A673 (cell line): Measurements from ENCODE around the gene EPN1. TPM values are rescaled to one million over a fixed set of nuclear protein-coding genes. Genes with fewer than 3 reads are reported as not detected.
"Not testable (repeated sequence)": the region's sequence is repeated elsewhere in the genome, so short reads cannot be mapped to it uniquely, and the experiment has no call there.

ENCODE experiments used
- BruUV-seq: library from RNA; stranded (reverse); fragments of 400-500 nt; replicated peaks from 2 replicates; lab custom pipeline; 2021; lab: Mats Ljungman, UMichigan
- CTCF ChIA-PET: fragments of 300-600 bp; sonication (Branson Sonifier 250); formaldehyde crosslinking; loops from one replicate; lab custom pipeline; 2022; ENCODE audit warnings: antibody characterized with exemption; lab: Charles Lee
- POLR2A ChIA-PET: fragments of 300-600 bp; sonication (Branson Sonifier 250); formaldehyde crosslinking; loops from one replicate; lab custom pipeline; 2022; ENCODE audit warnings: antibody characterized with exemption; ENCODE audit not compliant: low non-redundant PET; lab: Charles Lee
- DNase-seq: peaks from one replicate; pipeline ENCODE4 v3.0.0-alpha.2; 2015; ENCODE audit warnings: low spot score
- H3K27ac ChIP-seq: fragments of 200-600 bp; sonication (generic); 2 replicates; pipeline ENCODE4 v1.5.1; 2016; ENCODE audit warnings: mixed run types, low read depth, mild to moderate bottlenecking, mixed read lengths, antibody characterized with exemption, low read length; ENCODE audit not compliant: poor library complexity, severe bottlenecking
- H3K27me3 ChIP-seq: fragments of 200-600 bp; sonication (generic); replicated peaks from 2 replicates; pipeline ENCODE4 v1.6.1; 2017; ENCODE audit warnings: mixed run types, low read depth, mild to moderate bottlenecking, mixed read lengths, antibody characterized with exemption, low read length; ENCODE audit not compliant: insufficient read depth, poor library complexity
- H3K36me3 ChIP-seq: fragments of 200-600 bp; sonication (generic); 2 replicates; pipeline ENCODE4 v1.6.1; 2016; ENCODE audit warnings: mixed run types, mild to moderate bottlenecking, mixed read lengths, antibody characterized with exemption, low read length; ENCODE audit not compliant: insufficient read depth, poor library complexity, severe bottlenecking
- H3K4me1 ChIP-seq: fragments of 200-600 bp; sonication (generic); 2 replicates; pipeline ENCODE4 v1.6.1; 2017; ENCODE audit warnings: mixed run types, mild to moderate bottlenecking, mixed read lengths, antibody characterized with exemption, low read length; ENCODE audit not compliant: insufficient read depth, poor library complexity, severe bottlenecking
- H3K4me3 ChIP-seq: fragments of 200-600 bp; sonication (generic); 2 replicates; pipeline ENCODE4 v1.5.1; 2016; ENCODE audit warnings: low read depth, mixed run types, mild to moderate bottlenecking, mixed read lengths, low read length; ENCODE audit not compliant: poor library complexity, severe bottlenecking
- H3K9me3 ChIP-seq: fragments of 200-600 bp; sonication (generic); 2 replicates; pipeline ENCODE4 v1.6.1; 2016; ENCODE audit warnings: mixed run types, low read depth, mild to moderate bottlenecking, mixed read lengths, antibody characterized with exemption, low read length; ENCODE audit not compliant: poor library complexity, severe bottlenecking
- EZH2 ChIP-seq: fragments of 200-600 bp; sonication (generic); IDR thresholded peaks from 2 replicates; pipeline ENCODE4 v1.6.1; 2017; ENCODE audit warnings: borderline replicate concordance, low read depth, mild to moderate bottlenecking, mixed read lengths, antibody characterized with exemption, low read length; ENCODE audit not compliant: poor library complexity, severe bottlenecking
- intact Hi-C: fragments of 100-400 bp; cut with micrococcal nuclease; formaldehyde crosslinking; loops from one replicate; pipeline ENCODE4 v1.10.0; 2022; ENCODE audit not compliant: unreplicated experiment
- total RNA-seq: library from RNA; stranded (reverse); gene quantifications from 2 replicates; pipeline ENCODE4 v1.2.3, GENCODE V29; 2021
- TF ChIP-seq, protein P1 (sequence below): fragments of 300-800, 200-600 bp; sonication (generic); conservative IDR thresholded peaks from 2 replicates; pipeline ENCODE4 v1.5.1; 2017; ENCODE audit warnings: low read depth, mild to moderate bottlenecking, antibody characterized with exemption, low read length, moderate library complexity, mixed read lengths

Gene EPN1
- total RNA-seq, 1 experiment from 2014 or later, result 178 TPM

DNA sequence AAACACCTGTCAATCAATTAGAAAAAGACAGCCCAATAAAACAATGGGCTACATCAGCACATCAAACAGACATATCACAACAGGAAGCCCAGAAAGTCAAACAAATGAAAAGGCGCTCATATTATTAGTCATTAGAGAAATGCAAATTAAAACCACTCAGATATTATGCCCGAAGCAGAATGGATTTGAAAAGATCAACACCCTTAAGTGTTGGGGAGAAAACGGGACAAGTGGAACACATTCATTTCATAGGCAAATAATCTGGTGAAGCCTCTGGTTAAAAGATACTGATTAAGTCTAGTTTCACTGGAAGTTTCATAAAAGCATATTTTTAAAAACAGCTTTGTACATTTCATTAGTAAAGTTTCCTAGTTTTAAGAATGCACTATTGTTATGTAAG lies 45.8 kb downstream of the EPN1 start:
- Histone ChIP-seq H3K36me3 (no peaks in the 10 kb centered on the region), H3K27me3 (peaks cover 37% of the 10 kb centered on the region), H3K9me3 (no peaks in the 10 kb centered on the region), H3K4me1 (no peaks in the 10 kb centered on the region), H3K4me3 (no peak overlapping the region), H3K27ac (no peak overlapping the region)
- no peak for DNase-seq
- intact Hi-C loops, result no loop called here
- TF ChIP-seq EZH2, result no peak
- TF ChIP-seq, protein P1, sequence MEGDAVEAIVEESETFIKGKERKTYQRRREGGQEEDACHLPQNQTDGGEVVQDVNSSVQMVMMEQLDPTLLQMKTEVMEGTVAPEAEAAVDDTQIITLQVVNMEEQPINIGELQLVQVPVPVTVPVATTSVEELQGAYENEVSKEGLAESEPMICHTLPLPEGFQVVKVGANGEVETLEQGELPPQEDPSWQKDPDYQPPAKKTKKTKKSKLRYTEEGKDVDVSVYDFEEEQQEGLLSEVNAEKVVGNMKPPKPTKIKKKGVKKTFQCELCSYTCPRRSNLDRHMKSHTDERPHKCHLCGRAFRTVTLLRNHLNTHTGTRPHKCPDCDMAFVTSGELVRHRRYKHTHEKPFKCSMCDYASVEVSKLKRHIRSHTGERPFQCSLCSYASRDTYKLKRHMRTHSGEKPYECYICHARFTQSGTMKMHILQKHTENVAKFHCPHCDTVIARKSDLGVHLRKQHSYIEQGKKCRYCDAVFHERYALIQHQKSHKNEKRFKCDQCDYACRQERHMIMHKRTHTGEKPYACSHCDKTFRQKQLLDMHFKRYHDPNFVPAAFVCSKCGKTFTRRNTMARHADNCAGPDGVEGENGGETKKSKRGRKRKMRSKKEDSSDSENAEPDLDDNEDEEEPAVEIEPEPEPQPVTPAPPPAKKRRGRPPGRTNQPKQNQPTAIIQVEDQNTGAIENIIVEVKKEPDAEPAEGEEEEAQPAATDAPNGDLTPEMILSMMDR, result no peak
- no TSS peak for BruUV-seq
- ChIA-PET CTCF (interaction anchor here (0.6 kb wide), 1 partner anchor 147 kb away, joined by 7 read pairs; no protein-coding TSS in a partner anchor), POLR2A (no interaction called here)

GRCh38 chr19:55723491-55723890 lies 48.5 kb downstream of the EPN1 start:
- Histone ChIP-seq H3K9me3 (no peaks in the 10 kb centered on the region), H3K4me1 (no peaks in the 10 kb centered on the region), H3K4me3 (no peak overlapping the region), H3K27ac (no peak overlapping the region), H3K27me3 (peaks cover 20% of the 10 kb centered on the region), H3K36me3 (no peaks in the 10 kb centered on the region)
- POLR2A ChIA-PET, result no interaction called here
- no peak for DNase-seq
- CTCF ChIA-PET, result no interaction called here
- TF ChIP-seq EZH2, result no peak
- TF ChIP-seq, protein P1, result no peak
- intact Hi-C loops, result no loop called here
- BruUV-seq, result no TSS peak

GRCh38 chr19:55730378-55730777 lies 55.4 kb downstream of the EPN1 start:
- DNase-seq, POLR2A ChIA-PET, H3K27me3 ChIP-seq, BruUV-seq, H3K9me3 ChIP-seq, H3K27ac ChIP-seq, intact Hi-C loops, H3K4me1 ChIP-seq, H3K4me3 ChIP-seq, H3K36me3 ChIP-seq, CTCF ChIA-PET: not testable (repeated sequence)

- BruUV-seq, result no TSS peak
- DNase-seq, result no peak
- H3K27ac ChIP-seq, result no peak within 1 kb of the TSS
- ChIA-PET POLR2A (no interaction called here), CTCF (no interaction called here)
- no peak within 1 kb of the TSS for H3K4me3 ChIP-seq
- no peaks in the 10 kb centered on the region for H3K9me3 ChIP-seq
- intact Hi-C loops, result no loop called here
- TF ChIP-seq, protein P1, result no peak
- no peak for TF ChIP-seq EZH2
- no peaks in the 10 kb centered on the region for H3K36me3 ChIP-seq
- peaks cover 4% of the 10 kb centered on the region for H3K27me3 ChIP-seq
- H3K4me1 ChIP-seq, result no peaks in the 10 kb centered on the region
These were observed 63.3 kb downstream of the EPN1 start, which contains the start of gene NLRP9 for GRCh38 chr19:55738302-55738701. TSS of gene NLRP9 (minus strand) at chr19:55738402. CDS start at chr19:55738374, 28 bp downstream.
